Dermis microvascular lymphatic vessel endothelial cell (primary cell): ENCODE measurements around the gene EVC2. TPM values are rescaled to one million over a fixed set of nuclear protein-coding genes. Genes with fewer than 3 reads are reported as not detected.

Source experiments
- DNase-seq, 2 donors: peaks; one replicate each; pipeline versions ENCODE4 v3.0.0 to v3.0.0-alpha.2; 2010; ENCODE audit warnings: low read depth in 2 of 2
- total RNA-seq: library from RNA; depleted of rRNA; stranded (reverse); fragments of >200 nt; gene quantifications from 2 replicates; pipeline ENCODE4 v1.2.1, GENCODE V29; 2014

The EVC2 gene
- 7.1 and 10.4 TPM in 2 replicates for total RNA-seq

- DNase-seq: peak; percentile 15 to 51
Observed at GRCh38 chr4:5708449-5709206, at the start of gene EVC2. TSS of gene EVC2 (minus strand) at chr4:5708559. CDS start at chr4:5708513, 46 bp downstream.

- DNase-seq: no peak
Observed at GRCh38 chr4:5757954-5758353, 49.6 kb upstream of the EVC2 start.

- DNase-seq: no peak
Observed at GRCh38 chr4:5757536-5757935, 49.2 kb upstream of the EVC2 start.

- DNase-seq: no peak
Observed at GRCh38 chr4:5757091-5757490, 48.7 kb upstream of the EVC2 start.

- no peak for DNase-seq
Observed at GRCh38 chr4:5756271-5756670, 47.9 kb upstream of the EVC2 start.

- DNase-seq: no peak
Observed at GRCh38 chr4:5755679-5756078, 47.3 kb upstream of the EVC2 start.

GRCh38 chr4:5755161-5755560 is 46.8 kb upstream of the EVC2 start:
- DNase-seq: no peak

- DNase-seq: no peak
Observed at GRCh38 chr4:5754529-5754881, 46.1 kb upstream of the EVC2 start.

- DNase-seq: peak; percentile 90 to 98
Observed at GRCh38 chr4:5753766-5754528, 45.6 kb upstream of the EVC2 start.

GRCh38 chr4:5753366-5753765 is 45.0 kb upstream of the EVC2 start:
- peak in 1 of 2 donors; percentile 23 for DNase-seq

- DNase-seq: peak; percentile 10 to 84
Observed at GRCh38 chr4:5752376-5753184, 44.2 kb upstream of the EVC2 start.

GRCh38 chr4:5751666-5752375 is 43.5 kb upstream of the EVC2 start:
- DNase-seq: no peak

- DNase-seq: peak in 1 of 2 donors; percentile 26
Observed at GRCh38 chr4:5750946-5751665, 42.7 kb upstream of the EVC2 start.

- DNase-seq: no peak
Observed at GRCh38 chr4:5750052-5750945, 41.9 kb upstream of the EVC2 start.

- DNase-seq: no peak
Observed at GRCh38 chr4:5749568-5749967, 41.2 kb upstream of the EVC2 start.

GRCh38 chr4:5747738-5748375 is 39.5 kb upstream of the EVC2 start:
- DNase-seq: peak; percentile 43 to 95

- DNase-seq: peak; percentile 55 to 86
Observed at GRCh38 chr4:5746829-5747737, 38.7 kb upstream of the EVC2 start.

- no peak for DNase-seq
Observed at GRCh38 chr4:5746250-5746649, 37.9 kb upstream of the EVC2 start.
